HuH-7.5 (cell line): Measurements from ENCODE around the gene DHODH.
"Not testable (repeated sequence)": the region's sequence is repeated elsewhere in the genome, so short reads cannot be mapped to it uniquely, and the experiment has no call there.

Experiments used
- DNase-seq: peaks from one replicate; pipeline ENCODE4 v3.0.0; 2011; ENCODE audit warnings: low spot score

Gene DHODH

DNA sequence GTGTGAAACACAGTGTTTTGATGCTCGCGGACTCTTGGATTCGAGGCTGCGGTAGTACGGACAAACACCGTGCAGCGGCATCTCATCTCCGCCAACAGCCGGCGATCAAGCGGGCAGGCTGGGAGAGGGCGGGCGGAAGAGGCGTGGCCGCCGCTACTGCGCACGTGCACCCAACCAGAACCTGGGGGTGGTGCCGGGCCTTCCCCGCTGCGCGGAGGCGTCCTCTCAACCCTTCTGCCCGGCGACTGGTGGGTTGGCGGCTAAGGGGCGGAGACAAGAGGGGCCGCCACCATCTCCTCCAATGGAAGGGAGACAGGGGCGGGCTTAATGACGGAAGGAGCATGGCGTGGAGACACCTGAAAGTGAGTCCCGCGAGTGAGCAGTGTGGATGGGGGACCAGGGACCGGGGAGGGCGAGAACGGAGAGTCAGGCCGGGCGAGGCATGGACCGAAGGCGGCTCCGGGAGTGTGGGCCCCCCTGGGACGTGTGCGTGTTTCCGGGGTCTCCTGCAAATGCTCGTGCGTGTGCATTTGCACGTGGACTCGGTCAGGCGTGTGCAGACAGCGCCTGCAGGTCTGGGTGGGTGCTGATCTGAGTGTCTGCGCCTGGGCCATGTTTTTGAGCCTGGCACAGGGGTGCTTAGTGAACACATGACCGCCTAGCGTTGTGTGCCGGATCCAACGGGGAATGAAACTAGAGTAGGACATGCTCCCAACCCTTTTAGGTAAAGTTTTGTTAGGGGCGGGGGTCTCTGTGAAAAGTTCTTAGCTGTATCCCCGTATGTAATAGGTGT lies at the start of gene DHODH:
TSS of gene DHODH (plus strand) at position 321 of the 793 bp plus-strand sequence. CDS start at position 342, 21 bp downstream.
- peak; percentile 99 for DNase-seq

DNA sequence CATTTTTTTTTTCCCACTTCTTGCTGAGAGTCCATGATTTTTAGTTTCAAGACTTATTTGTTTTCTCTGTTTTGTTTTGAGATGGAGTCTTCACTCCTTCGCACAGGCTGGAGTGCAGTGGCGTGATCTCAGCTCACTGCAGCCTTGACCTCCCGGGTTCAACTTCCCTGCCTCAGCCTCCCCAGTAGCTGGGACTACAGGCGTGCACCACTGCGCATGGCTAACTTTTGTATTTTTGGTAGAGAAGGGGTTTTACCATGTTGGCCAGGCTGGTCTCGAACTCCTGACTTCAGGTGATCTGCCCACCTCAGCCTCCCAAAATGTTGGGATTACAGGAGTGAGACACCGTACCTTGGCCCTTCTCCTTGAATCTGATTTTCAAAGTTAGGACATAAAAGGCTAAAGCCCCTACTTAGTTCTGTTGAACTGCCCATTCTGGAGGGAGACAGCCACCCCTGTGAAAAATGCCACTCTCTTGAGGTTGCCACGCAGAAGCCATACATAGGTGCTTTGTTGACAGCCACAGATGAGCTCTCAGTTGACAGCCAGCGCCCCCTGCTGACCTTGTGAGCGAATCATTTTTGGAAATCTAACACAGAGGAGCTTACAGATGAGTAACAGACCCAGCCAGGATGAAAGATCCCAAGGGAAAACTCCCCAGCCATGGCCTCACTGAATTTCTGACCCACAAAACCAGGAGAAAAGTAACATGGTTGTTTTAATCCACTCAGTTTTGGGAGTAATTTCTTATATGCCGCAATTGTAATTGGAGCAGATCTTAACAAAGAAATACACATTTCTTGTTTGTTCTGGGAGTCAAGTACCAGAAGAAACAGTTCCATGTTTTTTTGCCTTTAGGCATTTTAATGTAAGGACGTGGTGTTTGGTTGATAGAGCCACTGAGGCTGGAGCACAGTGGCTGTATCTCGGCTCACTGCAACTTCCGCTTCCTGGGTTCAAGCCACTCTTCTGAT lies 47.2 kb upstream of the DHODH start:
- peak; percentile 65 for DNase-seq

DNA sequence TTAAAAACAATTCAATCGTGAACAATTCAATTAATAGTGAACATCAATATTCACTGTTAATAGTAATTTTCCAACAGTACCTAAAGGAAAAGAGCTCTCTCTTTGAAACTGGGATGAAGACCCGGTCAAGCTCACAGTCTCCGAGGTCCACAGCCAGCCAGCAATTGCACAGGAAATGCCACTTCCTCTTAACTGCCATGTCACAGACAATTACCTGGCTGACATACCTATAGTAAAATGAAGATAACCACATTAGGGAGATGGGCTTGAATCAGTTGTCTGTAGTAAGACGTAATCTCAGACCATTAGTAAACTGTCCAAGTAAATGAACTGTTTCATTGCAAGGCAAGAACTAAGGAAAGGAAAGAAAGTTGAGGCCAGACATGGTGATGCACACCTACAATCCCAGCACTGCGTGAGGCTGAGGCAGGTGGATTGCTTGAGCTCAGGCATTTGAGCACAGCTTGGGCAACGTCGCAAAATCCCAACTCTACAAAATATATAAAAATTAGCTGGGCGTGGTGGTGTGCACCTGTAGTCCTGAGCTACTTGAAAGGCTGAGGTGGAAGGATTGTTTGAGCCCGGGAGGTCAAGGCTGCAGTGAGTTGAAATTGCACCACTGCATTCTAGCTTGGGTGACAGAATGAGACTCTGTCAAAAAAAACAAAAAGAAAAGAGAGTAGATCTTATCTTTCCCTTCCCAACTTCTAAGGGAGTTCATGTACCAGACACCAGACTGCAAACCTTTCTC lies 45.2 kb upstream of the DHODH start:
- DNase-seq: no peak

DNA sequence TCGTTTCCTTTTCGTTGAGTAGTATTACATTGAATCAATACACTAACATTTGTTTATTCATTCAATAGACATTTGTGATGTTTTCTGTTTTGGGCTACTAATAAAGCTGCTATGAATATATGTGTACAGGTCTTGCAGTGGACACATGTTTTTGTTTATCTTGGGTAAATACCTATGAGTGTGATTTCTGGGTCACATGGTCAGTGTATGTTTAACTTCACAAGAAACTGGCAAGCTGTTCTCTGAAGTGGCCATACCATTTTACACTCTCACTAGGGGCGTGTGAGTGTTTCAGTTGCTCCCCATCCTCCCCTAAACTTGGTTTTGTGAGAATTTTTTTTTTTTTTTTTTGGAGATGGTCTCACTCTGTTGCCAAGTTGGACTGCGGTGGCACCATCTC lies 43.3 kb upstream of the DHODH start:
- no peak for DNase-seq

DNA sequence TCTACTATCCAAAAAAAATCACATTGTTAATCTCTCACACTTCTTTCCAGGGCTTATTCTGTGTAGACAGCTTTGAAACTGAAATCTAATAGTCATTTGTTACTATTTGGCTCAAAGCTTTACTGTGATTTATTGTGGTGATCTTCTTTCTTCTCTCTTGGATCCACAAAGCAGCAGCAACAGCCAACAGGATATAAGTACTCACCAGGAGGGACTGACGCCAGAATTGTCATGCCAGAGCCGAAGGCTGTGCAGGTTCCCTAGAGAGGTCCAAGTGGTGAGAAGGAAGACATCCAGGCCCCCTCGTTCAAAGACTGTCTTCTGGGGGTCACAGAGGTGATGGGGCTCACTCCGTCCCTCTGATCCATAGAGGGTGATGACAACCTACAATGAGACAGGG lies 41.6 kb upstream of the DHODH start:
- DNase-seq: no peak

DNA sequence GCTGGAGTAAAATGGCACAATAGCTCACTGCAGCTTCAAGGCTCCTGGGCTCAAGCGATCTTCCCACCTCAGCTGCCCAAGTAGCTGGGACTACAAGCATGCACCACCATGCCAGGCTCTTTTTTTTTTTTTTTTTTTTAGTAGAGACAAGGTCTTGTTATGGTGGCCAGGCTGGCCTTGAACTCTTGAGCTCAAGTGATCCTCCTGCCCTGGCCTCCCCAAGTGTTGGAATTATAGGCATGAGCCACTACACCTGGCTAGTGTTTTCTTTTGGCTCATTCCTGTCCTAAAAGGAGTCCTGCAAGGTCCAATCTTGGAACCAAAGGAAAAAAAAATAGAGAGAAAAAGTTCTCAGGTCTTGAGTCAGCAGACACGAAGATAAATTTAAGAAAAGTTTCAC lies 39.2 kb upstream of the DHODH start:
- DNase-seq: no peak

DNA sequence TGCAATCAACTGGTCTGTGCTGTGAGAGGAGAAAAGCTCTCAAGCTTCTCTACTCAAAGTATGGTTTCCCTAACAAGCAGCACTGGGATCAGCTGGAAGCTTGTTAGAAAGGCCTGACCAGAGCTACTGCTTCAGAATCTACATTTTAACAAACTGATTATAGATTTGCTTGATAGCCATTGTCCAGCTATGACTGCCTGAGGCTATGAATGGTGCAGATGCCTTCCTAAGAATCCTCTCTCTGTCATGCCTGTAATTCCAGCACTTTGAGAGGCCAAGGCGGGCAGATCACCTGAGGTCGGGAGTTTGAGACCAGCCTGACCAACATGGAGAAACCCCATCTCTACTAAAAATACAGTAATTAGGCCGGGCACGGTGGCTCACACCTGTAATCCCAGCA lies 37.0 kb upstream of the DHODH start:
- DNase-seq: no peak

DNA sequence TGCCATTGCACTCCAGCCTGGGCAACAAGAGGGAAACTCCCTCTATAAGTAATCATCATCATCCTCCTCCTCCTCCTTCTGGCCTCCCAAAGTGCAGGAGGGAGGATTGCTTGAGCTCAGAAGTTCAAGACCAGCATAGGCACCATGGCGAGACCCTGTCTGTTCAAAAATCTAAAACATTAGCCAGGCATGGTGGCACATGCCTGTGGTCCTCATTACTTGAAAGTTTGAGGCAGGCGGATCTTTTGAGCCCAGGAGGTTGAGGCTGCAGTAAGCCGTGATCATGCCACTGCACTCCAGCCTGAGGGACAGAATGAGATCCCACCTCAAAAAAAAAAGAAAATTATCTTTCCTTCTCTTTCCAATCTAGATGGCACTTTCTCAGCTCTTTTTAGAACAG lies 36.2 kb upstream of the DHODH start:
- DNase-seq: no peak

DNA sequence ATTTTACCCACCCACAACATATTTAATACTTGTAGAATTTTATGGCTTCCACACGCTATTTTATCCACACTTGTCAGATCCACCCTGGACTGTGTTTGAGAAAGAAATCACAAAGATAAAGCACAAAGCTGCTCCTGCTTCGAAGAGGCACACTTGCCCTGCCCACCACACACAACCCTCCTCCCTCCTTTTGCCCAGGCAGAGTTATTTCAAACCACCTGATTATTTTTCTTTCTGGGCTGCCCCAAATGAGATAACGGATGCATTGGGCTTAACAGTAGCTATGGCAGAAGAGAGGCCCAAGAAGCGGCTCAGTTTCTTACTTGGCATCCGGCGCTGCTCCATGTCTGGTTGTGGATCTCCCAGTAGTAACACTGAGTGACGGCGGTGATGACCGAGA lies 35.5 kb upstream of the DHODH start:
- no peak for DNase-seq

DNA sequence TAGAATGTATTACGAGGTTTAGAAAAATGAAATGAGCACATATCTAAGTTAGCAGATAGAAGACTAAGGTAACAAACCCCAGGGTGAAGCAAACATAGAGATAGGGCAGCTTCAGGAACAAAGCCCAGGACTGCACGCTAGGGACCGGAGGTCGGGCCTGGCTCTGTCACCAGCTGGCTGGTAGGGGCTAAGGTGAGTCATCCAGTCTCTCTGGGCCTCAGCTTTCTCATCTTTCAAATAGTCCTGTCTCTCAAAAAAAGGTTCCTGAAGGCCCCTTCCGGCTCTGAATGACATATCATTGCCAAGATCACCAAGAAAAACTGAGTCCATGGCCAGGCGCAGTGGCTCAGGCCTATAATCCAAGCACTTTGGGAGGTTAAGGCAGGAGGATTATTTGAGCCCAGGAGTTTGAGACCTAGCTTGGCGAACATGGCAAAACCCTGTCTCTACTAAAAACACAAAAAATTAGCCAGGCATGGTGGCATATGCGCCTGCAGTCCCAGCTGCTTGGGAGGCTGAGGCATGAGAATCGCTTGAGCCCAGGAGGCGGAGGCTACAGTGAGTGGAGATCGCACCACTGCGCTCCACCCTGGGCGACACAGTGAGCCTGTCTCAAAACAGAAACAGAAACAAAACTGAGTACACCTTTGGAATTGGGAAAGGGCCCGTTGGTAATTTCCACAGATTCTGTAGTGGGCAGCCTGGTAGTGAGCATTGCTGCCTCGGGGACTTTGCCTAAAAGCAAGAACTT lies 34.3 kb upstream of the DHODH start:
- no peak for DNase-seq

DNA sequence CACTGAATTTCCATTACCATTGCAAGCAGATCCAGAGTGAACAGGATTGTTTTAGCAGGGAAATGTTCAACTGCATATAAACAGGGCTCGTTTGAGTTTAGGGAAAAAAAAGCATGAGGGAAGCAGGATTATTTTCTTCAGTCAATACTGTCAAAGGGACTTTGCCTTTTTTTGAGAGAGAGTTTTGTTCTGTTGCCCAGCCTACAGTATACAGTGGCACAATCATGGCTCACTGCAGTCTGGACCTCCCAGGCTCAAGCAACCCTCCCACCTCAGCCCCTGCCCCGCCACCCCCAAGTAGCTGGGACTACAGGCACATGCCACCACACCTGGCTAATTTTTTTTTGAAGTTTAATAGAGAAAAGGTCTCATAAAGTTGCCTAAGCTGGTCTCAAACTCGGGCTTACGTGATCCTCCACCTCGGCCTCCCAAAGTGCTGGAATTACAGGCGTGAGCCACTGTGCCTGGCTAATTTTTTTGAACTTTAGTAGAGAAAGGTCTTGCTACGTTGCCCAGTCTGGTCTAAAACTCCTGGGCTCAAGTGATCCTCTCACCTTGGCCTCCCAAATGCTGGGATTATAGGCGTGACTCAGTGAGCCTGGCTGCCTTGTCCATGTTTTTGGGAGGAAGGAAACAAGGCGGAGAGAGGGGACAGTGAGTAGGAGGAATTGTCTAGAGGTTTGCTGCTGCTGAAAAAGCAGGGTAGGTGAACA lies 23.1 kb upstream of the DHODH start:
- no peak for DNase-seq

DNA sequence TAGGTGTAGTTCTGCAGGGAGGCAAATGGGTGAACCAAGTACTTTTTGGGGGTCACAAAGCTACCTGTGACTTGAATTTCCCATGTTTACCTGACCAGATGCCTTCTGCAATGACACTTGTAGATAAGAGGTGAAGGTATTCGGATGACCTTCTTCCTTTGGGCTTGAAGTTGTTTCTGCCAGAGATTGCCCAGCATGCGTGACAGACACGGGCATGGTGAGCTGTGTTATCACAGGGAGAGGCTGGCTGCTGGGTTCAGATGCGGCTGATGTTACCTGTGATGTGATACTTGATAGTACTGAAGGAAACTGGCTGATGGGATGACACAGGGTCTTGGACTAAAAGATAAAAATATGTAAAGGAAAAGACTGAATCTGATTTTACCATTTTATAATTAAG lies 22.4 kb upstream of the DHODH start:
- DNase-seq: no peak

DNA sequence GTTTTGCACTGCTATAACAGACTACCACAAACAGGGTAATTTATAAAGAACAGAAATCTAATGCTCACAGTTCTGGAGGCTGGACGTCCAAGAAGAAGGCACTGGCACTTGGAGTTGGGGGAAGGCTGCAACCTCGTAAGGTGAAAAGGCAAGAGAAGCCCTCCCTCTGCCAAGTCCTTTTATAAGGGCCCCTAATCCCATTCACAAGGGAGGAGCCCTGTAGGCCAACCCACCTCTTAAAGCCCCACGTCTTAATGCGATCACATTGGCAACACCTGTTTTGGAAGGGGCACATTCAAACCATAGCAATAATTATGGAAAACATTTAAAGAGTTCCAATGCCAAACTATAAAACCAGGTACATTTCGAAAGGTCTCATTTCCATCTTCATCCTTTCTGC lies 13.5 kb upstream of the DHODH start:
- no peak for DNase-seq

DNA sequence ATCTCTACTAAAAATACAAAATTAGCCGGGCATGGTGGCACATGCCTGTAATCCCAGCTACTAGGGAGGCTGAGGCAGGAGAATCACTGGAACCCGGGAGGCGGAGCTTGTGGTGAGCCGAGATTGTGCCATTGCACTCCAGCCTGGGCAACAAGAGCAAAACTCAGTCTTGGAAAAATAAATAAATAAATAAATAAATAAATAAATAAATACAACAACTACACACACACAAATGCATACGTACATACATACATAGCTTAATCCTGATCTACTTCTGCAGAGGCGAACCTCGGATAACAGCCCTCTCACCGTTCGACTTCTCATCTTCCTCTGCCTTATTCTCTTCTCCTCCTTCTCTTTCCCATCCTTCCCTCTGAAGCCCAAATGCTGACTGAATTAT lies 11.0 kb upstream of the DHODH start:
- DNase-seq: not testable (repeated sequence)

DNA sequence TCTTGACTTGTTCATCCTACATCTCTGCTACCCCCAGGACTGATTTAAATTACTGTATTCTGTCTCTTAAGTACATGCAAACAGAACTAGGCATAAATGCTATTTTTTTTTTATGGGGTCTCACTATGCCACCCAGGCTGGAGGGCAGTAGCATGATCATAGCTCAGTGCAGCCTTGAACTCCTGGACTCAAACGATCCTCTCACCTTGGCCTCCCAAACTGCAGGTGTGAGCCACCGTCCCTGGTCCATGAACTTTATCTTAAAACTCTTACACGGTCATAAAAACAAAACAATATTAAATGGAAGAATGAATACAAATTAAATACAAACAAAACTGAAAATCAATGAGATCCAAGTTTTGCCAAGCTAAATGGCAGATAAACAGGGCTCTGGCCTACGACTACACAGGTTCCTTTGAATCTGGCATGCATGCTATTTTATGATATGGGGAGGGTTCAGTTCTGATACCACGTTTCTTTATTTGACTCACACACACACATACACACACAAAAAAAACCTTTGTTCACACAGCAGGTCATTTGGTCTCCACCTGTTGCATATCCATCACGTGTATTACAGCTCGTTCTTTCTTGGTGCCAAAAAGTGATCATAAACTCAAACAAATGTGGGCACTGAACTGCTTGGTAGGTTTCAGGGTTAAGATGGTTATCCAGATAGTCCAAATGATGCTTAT lies 7.2 kb upstream of the DHODH start:
- no peak for DNase-seq

DNA sequence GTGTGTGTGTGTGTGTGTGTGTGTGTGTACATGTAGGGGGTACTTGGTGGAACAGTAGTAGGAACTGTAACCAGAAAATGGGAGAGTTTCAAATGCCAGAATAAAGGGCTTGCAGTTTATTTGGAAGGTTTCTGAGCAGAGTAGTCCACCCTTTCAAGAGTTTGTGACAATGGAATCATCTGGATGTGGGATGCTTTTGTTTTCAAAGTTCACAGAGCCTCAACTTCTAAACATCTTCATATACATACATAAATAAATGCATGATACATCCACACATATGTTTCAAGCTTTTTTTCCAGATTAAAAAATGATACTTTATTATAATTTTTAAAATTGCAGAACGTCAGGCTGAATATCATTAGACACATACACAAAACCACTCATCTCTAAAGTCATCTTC lies 5.9 kb upstream of the DHODH start:
- DNase-seq: no peak

DNA sequence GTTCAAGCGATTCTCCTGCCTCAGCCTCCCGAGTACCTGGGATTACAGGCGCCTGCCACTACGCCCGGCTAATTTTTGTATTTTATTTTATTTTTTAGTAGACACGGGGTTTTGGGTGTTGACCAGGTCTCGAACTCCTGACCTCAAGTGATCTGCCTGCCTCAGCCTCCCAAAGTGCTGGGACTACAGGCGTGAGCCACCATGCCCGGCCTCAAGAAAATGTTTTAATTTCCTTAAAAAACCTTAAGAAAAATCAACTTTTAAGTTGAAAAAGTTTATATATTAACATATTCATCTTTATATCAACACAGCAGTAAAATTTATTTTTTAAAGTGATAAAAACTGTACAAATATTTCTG lies 500 bp upstream of the DHODH start:
- DNase-seq: not testable (repeated sequence)

DNA sequence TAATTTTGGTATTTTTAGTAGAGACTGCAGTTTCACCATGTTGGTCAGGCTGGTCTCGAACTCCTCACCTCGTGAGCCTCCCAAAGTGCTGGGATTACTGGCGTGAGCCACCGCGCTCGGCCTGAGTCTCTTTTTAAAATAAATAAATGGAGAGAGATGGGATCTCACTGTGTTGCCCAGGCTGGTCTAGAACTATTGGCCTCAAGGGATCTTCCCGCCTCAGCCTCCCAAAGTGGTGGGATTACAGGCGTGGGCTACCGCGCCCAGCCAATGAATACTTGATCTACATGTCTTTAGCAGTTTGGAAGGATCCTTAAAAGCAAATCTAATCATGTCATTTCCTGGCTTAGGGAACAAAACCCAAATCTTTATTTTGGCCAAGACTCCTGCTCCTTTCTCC lies 1.2 kb downstream of the DHODH start:
- no peak for DNase-seq

DNA sequence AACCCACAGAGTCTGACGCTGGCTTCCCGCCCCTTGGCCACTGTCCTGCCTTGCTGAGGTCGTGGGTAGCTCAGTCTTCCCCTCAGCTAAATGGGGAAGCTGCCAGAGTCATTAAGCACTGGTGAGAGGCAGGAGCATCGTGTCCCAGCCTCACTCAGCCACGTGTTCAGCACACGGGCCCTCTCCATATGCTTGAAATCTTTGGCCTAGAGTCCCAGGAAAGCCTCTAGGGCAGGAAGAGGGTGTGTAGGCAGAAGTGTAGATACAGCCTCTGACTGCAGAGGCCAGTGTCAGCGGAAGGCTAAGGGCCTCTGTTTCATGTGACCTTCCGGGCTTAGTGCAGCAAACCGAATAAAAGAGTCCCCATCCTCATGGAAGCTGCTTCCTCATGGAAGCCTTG lies 4.1 kb downstream of the DHODH start:
- no peak for DNase-seq

DNA sequence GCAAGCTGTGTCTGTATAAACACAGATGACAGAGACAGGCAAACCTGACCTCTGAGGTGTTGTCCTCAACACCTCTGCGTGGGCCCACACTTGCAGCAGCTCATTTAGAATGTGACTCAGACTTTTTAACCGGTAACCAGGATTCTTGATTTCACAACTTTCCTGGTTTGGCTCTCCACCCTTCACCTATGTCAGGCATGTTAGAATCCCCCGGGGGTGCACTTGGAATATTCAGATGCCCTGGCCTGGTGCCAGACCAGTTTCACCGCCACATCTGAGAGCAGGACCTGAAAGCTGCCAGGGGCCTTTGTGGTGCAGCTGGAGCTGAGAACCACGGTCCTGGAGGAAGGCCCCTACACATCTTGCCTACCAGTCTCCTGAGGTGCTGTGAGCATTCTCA lies 4.8 kb downstream of the DHODH start:
- DNase-seq: no peak
